Ovary (tissue), 3 donors: ENCODE data around the gene STS.

Source experiments
- POLR2A ChIP-seq: fragments of 450-650 bp; IDR thresholded peaks from one replicate; pipeline ENCODE4 v1.6.1; 2017; ENCODE audit warnings: antibody characterized with exemption, mild to moderate bottlenecking, moderate library complexity
- TF ChIP-seq, protein P1 (sequence below), 3 donors: fragments of 450-650 bp in 2 of 3; fragments of 200-600 bp in 1 of 3; IDR thresholded peaks; one replicate each; pipeline versions ENCODE4 v1.5.1 to v1.8.0; 2016 to 2022; ENCODE audit warnings: antibody characterized with exemption in 3 of 3, mild to moderate bottlenecking in 1 of 3
- donor health status: DM: no; HTN: no; CAD: no.

- TF ChIP-seq, protein P1, sequence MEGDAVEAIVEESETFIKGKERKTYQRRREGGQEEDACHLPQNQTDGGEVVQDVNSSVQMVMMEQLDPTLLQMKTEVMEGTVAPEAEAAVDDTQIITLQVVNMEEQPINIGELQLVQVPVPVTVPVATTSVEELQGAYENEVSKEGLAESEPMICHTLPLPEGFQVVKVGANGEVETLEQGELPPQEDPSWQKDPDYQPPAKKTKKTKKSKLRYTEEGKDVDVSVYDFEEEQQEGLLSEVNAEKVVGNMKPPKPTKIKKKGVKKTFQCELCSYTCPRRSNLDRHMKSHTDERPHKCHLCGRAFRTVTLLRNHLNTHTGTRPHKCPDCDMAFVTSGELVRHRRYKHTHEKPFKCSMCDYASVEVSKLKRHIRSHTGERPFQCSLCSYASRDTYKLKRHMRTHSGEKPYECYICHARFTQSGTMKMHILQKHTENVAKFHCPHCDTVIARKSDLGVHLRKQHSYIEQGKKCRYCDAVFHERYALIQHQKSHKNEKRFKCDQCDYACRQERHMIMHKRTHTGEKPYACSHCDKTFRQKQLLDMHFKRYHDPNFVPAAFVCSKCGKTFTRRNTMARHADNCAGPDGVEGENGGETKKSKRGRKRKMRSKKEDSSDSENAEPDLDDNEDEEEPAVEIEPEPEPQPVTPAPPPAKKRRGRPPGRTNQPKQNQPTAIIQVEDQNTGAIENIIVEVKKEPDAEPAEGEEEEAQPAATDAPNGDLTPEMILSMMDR (IDR thresholded peaks at IDR 0.05), result no peak
- TF ChIP-seq POLR2A, result no peak
Measured at GRCh38 chrX:7100022-7100421, 47.5 kb upstream of the STS start.
